Erythroblast (primary cell): ENCODE measurements around the gene PEF1.

Experiments
- GATA1 ChIP-seq: IDR thresholded peaks from 2 replicates; pipeline ENCODE4 v1.6.1; 2011; ENCODE audit warnings: low read depth, mild to moderate bottlenecking, control low read depth, low read length, moderate library complexity
- POLR2A ChIP-seq: IDR thresholded peaks from 2 replicates; pipeline ENCODE4 v1.6.1; 2011; ENCODE audit warnings: mild to moderate bottlenecking, low read length

GRCh38 chr1:31691951-31692350, 47.3 kb upstream of the PEF1 start:
- TF ChIP-seq POLR2A (no peak), GATA1 (no peak)
